GM21367 (cell line): ENCODE results near the gene FBXL20.
"Not testable (repeated sequence)": the region's sequence is repeated elsewhere in the genome, so short reads cannot be mapped to it uniquely, and the experiment has no call there.

Experiments
- ATAC-seq: cut with Tn5 transposase; IDR thresholded peaks from one replicate; pipeline ENCODE4 v1.9.1; 2021; ENCODE audit not compliant: unreplicated experiment

The FBXL20 gene

DNA sequence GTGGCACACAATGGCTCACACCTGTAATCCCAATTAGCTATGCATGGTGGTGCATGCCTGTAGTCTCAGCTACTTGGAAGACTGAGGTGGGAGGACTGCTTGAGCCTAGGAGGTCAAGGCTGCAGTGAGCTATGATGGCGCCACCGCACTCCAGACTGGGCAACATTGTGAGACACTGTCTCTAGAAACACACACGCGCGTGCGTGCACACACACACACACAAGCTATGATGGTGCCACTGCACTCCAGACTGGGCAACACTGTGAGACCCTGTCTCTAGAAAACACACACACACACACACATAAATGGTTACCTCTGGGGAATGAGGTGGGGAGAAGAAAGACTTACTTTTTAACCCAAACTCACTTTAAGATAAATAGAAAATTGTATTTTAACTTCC is 16.4 kb downstream of the FBXL20 start:
- no peak for ATAC-seq

DNA sequence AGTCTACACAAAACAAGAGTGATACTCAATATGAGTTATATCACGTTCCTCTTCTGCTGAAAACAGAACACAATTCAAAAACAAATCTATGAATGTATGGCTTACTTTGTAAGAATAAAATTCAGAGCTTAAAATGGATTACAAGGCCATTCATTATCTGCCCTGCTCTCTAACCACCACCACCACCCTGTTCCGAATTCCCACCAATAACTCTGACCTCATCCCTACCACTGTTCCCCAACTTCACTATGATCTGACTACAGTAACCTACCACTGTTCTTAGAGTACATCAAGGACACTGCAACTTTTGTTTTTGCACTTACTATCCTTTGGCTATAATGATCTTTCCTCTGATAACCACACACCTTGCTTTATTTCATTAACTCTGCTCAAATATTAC is 21.3 kb downstream of the FBXL20 start:
- ATAC-seq = no peak

- no peak for ATAC-seq
These were observed 25.0 kb downstream of the FBXL20 start for GRCh38 chr17:39376434-39376833.

GRCh38 chr17:39367805-39368204 is 33.6 kb downstream of the FBXL20 start:
- not testable (repeated sequence) for ATAC-seq

GRCh38 chr17:39365872-39366271 is 35.6 kb downstream of the FBXL20 start:
- ATAC-seq = no peak

GRCh38 chr17:39365242-39365641 is 36.2 kb downstream of the FBXL20 start:
- ATAC-seq = no peak

- ATAC-seq = no peak
These were observed 37.0 kb downstream of the FBXL20 start for GRCh38 chr17:39364236-39365025.

DNA sequence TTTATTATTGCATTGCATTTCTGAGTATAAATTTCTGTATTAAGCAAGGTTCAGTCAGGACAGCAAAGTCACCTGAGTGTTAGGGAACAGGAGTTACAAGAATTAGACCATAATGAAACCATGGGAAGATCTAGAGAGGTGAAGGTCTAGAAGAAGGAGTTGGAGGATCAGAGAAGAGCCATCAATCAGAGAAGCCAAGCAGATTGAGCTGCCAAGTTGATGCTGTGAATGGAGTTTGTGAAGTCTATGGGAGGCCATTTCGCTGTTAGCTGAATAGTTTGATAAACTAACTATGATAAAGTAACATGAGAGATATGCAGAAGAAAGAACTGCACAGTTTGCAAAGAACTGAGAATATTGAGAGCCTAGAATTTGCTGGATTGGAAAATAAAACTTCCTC is 40.4 kb downstream of the FBXL20 start:
- ATAC-seq = no peak

- no peak for ATAC-seq
These were observed 40.9 kb downstream of the FBXL20 start for GRCh38 chr17:39360537-39360936.

DNA sequence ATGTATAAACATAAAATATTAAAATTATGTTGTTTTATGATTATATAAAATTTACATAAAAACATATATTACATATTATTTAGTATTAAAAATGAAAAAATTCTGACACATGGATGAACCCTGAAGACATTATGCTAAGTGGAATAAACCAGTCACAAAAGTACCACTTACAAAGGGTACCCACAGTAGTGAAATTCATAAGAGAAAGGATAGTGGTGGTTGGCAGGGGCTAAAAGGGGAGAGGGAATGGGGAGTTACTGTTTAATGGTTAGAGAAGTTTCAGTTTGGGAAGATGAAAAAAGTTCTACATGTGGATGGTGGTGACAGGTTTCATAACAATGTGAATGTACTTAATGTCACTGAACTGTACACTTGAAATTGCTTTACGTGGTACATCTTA is 41.4 kb downstream of the FBXL20 start:
- no peak for ATAC-seq

- ATAC-seq = no peak
These were observed 43.4 kb downstream of the FBXL20 start for GRCh38 chr17:39357986-39358385.

- no peak for ATAC-seq
These were observed 43.9 kb downstream of the FBXL20 start for GRCh38 chr17:39357488-39357887.

DNA sequence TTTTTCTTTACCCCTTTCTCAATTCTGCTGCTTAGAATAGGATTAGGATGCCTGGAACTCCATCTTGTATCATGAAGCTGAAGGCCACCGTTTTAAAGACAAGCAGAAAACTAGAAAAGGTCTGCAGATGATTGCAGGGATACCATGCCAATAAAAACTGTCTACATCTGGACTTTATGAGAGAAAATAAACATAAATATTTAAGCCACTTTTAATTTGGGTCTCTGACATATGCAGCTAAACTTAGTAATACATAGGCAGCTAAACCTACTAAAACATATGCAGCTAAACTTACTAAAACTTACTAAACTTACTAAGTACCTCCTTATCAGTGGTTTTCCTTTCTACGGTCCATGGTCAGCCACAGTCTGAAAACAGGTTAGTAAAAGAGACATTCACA is 48.4 kb downstream of the FBXL20 start:
- ATAC-seq = no peak

- no peak for ATAC-seq
These were observed 48.9 kb downstream of the FBXL20 start for GRCh38 chr17:39352511-39352910.

GRCh38 chr17:39351508-39351907 is 49.9 kb downstream of the FBXL20 start:
- ATAC-seq = no peak

GRCh38 chr17:39349246-39349645 is 52.2 kb downstream of the FBXL20 start:
- no peak for ATAC-seq

GRCh38 chr17:39346863-39347262 is 54.6 kb downstream of the FBXL20 start:
- not testable (repeated sequence) for ATAC-seq

- no peak for ATAC-seq
These were observed 59.9 kb downstream of the FBXL20 start for GRCh38 chr17:39341541-39341940.

- ATAC-seq = no peak
These were observed 60.7 kb downstream of the FBXL20 start for GRCh38 chr17:39340731-39341130.

DNA sequence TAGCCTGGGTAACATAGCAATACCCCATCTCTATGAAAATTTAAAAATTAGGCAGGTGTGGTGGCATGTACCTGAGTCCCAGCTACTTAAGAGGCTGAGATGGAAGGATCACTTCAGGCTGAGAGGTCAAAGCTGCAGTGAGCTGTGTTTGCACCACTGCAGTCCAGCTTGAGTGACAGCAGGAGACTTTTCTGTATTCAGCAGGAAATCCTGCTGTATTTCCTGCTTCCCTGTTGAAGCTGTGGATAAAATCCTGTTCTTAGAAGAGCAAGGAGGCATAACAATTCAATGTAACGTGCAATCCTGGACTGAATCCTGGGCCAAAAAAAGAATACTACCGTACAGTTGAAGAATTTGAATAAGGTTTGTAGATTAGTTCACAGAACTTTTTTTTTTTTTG is 62.2 kb downstream of the FBXL20 start:
- ATAC-seq = no peak

- not testable (repeated sequence) for ATAC-seq
These were observed 63.8 kb downstream of the FBXL20 start for GRCh38 chr17:39337649-39338048.

DNA sequence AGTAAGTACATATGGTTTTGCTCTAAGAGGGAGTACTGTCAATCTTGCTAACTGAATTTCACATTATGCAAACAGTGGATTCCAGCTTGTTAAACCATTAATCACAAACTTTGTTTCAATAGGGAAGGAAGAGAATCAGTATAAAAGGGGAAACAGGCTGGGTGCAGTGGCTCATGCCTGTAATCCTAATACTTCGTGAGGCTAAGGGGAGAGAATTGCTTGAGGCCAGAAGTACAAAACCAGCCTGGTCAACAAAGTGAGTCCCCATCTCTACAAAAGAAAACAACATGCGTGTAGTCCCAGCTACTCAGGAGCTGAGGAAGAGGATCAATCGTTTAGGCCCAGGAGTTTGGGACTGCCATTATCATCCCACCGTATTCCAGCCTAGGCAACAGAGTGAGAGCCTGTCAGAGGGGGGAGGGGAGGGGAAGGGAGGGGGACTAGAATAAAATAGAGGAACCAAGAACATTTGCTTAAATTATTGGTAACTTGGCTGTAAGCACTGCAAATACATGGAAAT is 65.7 kb downstream of the FBXL20 start:
- no peak for ATAC-seq
